VCaP (cell line): ENCODE data around the gene ARSK.

ENCODE experiments used
- H3K27ac ChIP-seq: fragments of 450-650 bp; 2 replicates; pipeline ENCODE4 v1.5.1; 2017
- CTCF ChIP-seq: fragments of 450-650 bp; conservative IDR thresholded peaks from 2 replicates; pipeline ENCODE4 v1.5.1; 2017; ENCODE audit warnings: mild to moderate bottlenecking, moderate library complexity

The ARSK gene

GRCh38 chr5:95537501-95537900, 17.4 kb upstream of the ARSK start:
- no peak for TF ChIP-seq CTCF
- H3K27ac ChIP-seq = peak overlapping the region; percentile 36

GRCh38 chr5:95543017-95543705, 11.7 kb upstream of the ARSK start:
- TF ChIP-seq CTCF = no peak
- H3K27ac ChIP-seq = peak overlapping the region; percentile 82

- no peak for TF ChIP-seq CTCF
- H3K27ac ChIP-seq = no peak overlapping the region
Observed at GRCh38 chr5:95549030-95549429, 5.9 kb upstream of the ARSK start.

- no peak for TF ChIP-seq CTCF
Observed at GRCh38 chr5:95554331-95554646, 612 bp upstream of the ARSK start.

GRCh38 chr5:95555553-95555952, 652 bp downstream of the ARSK start:
- peak overlapping the region; percentile 84 for H3K27ac ChIP-seq
- no peak for TF ChIP-seq CTCF

More at GRCh38 chr5:95554331-95554646, 612 bp upstream of the ARSK start:
- H3K27ac ChIP-seq = peak overlapping the region; percentile 84

GRCh38 chr5:95557841-95558240, 2.9 kb downstream of the ARSK start:
- no peak overlapping the region for H3K27ac ChIP-seq
- TF ChIP-seq CTCF = no peak

- no peak overlapping the region for H3K27ac ChIP-seq
- TF ChIP-seq CTCF = no peak
Observed at GRCh38 chr5:95562282-95562681, 7.4 kb downstream of the ARSK start.
